SKM-1 treated with dmso at 0.1 percent for 144 hours (cell line): ENCODE measurements around the gene MCM7.

Experiments
- DNase-seq: peaks from one replicate; lab custom pipeline; 2025; ENCODE audit not compliant: unreplicated experiment; lab: John Stamatoyannopoulos, UW

MCM7 gene

DNA sequence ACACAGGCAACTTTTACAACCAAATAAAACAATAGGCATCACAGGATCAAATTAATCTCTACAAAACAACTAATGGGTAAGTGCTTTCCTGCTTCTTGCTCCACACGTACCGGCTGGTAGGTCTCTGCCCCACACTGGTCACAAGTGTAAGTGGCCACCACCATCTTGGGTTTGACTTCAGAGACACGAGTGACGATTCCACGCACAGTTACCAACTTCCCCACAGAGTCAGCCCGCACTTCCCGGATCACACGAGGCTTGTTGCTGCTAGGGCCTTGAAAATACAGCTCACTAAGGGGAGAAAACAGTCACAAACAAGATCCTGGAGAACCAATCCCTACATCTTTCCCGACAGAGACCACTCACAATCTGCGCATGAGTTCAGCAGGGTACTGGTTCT, 2.3 kb downstream of the MCM7 start:
- DNase-seq, result no peak

DNA sequence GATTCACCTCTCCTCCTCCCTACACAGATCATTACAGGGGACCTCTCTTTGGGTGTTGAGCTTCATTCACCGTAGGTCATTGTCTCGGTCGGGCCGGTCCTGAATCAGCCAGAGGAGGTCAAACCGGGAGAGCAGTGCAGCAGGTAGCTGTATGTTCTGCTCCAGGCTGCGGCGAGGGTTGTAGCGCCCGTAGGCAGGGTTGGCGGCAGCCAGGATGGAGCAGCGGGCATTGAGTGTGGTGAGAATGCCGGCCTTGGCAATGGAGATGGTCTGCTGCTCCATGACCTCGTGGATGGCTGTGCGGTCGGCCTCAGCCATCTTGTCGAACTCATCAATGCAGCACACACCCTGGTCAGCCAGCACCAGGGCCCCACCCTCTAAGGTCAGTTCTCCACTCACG, 5.5 kb downstream of the MCM7 start:
- no peak for DNase-seq

DNA sequence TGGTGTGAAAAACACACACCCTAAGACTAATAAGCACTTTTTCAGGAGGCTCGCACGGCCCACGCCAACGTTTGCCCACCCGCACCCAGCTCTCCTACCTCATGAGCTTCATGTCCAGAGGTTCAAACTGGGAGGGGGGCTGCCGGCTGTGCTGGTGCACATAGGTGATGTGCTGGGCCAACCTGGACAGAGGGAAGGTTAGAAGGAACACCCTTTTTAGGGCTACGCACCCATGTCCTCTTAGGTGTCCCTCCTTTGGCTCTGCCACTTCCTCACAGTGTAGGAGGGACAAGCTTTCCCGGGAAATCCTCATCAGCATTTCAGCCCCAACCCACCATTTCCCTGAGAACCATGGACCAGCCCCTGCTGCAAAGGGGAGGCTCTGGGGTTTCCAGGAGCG, 5.9 kb downstream of the MCM7 start:
- DNase-seq, result no peak

DNA sequence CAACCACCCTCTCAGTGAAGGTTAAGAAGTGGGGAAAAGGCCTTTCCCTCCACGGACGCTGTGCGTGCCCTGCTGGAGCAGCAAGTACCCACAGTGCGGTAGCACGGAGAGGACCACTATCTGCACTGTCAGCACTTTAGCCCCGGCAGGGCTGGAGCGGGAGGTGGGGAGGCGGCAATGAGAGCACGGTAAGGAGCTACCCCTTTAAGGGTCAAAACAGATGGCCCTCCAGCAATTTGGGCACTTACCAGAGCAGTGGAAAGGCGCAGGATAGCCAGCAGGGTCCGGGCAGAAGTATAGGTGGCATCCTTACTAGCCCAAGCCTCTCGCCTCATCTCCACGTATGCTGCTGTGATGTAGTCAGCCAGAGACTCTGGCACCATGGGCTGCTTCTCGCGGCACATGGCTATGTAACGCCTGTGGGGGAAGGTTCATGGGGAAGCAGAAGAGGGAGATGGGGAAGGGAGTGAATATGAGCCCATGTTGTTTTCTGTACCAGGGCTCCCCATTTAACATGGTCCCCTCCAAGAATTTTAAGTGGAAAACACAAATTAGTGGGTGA, 7.2 kb downstream of the MCM7 start:
- DNase-seq, result no peak

DNA sequence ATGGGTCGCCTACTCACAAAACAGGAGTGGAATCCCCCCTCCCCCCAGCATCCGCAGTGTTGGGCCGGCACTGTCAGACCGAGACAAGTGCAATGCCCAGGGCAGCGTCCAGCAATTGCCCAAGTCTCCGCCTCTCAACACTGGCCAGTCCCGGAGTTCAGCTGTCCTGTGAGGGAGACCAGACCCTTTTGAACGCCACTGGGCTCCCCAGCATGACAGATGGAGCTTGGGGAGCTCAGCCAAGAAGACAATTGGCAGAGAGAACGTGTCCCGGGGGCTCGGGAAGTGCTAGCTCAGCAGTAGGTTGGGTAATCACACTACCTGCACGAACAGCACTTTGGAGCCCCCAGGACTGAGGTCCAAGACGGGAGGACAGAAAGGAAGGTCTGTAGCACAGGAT, 7.7 kb downstream of the MCM7 start:
- no peak for DNase-seq

DNA sequence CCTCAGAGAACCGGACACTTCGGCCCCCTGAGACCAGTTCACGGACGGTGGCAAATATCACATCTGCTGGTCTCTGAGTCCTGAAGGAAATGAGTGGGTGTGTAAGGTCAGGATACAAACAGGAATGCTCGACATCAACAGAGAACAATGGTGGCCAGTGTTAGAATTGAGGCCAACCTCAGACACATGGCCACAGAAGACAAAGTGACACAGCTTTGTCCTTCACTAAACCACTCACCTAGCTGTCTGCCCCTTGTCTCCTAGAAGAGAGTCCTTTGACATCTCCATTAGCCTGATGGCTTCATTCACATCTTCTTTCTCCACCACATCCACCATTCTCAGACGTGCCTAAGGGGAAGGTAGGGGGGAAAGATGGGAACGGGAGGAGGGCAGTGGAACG, 8.1 kb downstream of the MCM7 start:
- no peak for DNase-seq

DNA sequence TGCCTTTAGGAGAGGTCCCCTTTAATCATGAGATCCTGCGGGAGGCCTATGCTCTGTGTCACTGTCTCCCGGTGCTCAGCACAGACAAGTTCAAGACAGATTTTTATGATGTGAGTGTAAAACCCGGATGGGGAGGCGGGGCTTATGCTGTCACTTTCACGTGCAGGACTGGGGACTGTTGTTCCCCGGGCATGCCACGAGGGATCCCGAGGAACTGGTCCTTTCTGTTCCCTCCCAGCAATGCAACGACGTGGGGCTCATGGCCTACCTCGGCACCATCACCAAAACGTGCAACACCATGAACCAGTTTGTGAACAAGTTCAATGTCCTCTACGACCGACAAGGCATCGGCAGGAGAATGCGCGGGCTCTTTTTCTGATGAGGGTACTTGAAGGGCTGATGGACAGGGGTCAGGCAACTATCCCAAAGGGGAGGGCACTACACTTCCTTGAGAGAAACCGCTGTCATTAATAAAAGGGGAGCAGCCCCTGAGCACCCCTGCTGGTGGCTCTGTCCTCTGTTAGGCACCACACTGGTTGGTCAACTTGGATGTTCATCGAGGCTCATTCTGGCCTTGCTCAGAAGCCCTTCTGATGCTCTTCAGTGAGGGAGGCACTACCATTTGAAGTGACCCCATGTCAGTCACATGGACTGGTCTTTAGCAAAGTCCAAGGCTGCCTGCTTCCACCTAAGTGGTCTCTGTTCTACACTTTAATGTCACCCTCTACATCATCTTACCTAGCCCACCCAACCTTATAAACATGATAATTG, 9.6 kb downstream of the MCM7 start:
- DNase-seq, result no peak

DNA sequence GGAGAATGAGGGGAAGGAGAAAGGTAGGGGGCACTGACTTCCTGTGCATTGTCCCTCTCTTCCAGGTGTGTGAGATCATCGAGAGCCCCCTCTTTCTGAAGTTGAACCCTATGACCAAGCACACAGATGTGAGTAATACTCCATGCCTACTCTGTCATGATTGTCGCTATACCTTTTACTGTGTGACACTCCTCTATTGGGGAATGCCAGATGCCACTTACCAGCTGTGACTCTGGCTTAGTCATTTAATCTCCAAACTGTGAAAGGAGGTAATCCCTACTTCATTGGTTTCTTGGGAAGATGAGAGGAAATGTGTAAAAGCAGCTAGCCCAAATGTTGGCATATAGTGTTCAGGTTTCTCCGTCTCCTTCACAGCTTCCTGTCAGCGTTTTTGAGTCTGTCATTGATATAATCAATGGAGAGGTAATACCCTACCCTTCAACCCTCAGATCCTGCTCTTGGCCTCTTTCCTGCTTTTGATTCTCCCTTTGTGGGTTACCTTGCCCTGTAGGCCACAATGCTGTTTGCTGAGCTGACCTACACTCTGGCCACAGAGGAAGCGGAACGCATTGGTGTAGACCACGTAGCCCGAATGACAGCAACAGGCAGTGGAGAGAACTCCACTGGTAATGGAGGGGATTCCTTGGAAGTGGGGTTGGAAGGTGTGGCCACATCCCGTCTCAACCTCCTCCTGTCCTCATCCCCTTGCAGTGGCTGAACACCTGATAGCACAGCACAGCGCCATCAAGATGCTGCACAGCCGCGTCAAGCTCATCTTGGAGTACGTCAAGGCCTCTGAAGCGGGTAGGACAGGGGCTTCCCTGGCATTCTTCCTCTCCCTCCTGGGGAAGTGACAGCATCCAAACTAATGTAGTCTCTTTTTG, 10.4 kb downstream of the MCM7 start:
- DNase-seq, result no peak

DNA sequence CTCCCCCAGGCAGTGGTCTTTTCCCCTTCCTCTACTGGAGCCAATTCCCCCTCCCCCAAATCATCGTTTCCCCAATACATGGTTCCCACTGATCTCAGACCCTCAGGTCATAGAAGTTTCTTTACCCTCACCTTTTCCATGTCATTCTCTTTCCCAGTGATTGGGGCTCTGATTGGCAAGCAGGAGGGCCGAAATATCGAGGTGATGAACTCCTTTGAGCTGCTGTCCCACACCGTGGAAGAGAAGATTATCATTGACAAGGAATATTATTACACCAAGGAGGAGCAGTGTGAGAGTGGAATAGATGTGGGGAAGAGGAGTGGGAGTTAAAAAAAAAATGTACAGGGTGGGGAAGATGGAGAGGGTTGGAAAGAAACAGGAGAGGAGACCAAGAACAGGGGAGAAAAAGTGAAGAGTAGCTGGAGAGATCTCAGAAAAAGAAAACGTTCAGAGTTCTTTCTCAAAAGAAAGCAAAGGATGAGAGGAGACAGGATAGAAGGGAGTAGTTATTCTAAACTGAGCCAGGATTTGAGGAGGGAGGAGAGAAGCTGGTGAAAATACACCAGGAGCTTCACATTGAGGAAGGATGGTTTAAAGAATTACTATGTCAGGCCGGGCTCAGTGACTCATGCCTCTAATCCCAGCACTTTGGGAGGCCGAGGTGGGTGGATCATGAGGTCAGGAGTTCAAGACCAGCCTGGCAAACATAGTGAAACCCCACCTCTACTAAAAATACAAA, 11.6 kb downstream of the MCM7 start:
- DNase-seq, result no peak

DNA sequence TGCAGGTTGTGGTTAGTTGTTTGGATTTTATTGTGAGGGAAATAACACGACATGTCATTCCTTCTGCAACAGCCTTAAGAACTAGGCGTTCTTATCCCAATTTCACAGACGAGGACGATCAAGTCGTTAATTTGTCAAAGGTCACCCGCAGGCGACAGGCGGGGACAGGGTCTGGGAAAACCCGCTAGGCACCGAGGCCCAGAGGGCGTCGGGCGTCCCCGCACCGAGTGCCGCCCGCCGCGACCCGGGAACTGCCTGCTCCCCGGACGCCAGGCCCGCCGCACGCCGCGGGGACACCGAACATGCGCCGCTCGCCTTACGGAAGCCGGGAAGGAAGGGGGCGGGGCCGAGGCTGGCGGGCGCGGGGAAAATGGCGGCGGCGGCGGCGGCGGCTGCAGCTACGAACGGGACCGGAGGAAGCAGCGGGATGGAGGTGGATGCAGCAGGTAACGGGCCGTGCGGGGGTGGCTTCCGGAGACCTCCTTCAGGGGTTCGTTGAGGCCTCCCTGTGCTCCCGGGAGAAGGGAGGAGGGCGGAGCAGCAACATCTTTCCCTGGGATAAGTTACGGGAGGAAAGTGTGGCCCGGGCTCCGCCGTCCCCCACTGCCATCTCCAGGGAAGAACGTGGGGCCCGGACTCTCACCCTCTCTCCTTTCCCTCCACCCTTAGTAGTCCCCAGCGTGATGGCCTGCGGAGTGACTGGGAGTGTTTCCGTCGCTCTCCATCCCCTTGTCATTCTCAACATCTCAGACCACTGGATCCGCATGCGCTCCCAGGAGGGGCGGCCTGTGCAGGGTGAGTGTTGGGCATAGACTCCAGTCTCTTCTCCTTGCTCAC, 12.4 kb downstream of the MCM7 start, which contains the start of gene COPS6:
TSS of gene COPS6 (plus strand) at position 349 of the 837 bp plus-strand sequence. CDS start at position 371, 22 bp downstream.
- peak; percentile 63 for DNase-seq

DNA sequence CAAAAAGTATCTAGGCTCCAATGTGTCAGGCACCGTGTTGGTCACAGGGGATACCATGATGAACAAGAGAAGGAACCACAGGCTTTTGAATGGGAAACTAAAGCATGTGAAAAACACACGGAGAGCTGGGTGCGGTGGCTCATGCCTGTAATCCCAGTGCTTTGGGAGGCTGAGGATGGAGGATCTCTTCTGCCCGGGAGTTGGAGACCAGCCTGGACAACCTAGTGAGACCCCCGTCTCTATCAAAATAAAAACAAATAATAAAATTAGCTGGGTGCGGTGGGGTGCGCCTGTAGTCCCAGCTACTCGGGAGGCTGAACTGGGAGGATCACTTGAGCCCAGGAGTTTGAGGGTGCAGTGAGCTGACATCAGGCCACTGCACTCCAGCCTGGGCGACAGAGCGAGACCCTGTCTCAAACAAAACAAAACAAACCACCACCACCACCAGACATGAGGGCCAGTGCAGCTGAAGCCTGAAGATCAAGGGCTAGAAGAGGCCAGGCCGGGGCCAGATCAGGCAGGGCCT, 13.0 kb downstream of the MCM7 start:
- DNase-seq, result no peak

DNA sequence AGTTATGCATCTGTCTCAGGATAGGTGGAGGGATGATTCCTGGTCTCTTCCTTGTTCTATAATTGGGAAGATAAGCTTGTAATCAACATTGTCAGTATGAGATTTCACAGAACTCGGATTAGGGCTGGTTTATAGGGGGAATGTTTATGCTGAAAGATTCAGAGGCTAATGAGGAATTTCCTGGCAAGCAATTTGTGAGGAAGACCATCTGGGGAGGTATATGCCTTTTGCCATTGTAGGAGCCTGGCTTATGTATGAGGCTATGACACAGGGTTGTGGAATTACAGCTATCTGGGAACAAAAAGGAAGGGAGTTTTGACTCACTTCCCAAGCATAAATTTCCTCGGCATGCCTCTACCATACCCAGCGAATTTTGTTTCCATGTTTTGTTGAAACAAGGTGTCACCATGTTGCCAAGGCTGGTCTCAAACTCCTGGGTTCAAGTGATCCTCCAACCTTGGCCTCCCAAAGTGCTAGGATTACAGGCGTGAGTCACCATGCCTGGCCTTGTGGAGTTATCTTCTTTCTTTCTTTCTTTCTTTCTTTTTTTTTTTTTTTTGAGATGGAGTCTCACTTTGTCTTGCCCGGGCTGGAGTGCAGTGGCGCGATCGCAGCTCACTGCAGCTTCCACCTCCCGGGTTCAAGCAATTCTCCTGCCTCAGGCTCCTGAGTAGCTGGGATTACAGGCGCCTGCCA, 14.0 kb downstream of the MCM7 start:
- no peak for DNase-seq

DNA sequence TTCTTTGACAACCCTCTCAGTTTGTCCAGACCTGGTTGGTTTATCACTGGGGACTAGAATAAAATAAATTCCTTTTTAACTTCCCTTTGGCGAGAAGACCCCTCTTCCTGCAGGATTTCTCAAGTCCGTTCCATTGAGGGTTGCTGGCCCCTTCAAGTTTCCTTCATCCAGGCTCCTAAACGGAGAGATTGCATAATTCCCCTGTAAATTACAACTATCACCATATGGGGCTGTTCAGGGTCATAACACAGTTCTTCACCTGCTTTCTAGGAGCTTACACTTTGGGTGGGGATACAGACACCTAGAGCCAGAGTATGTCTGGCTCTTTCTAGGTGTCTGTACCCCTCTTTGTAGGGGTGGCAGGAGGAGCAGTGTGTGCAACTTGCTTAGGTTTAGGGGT, 15.7 kb downstream of the MCM7 start:
- DNase-seq, result no peak

DNA sequence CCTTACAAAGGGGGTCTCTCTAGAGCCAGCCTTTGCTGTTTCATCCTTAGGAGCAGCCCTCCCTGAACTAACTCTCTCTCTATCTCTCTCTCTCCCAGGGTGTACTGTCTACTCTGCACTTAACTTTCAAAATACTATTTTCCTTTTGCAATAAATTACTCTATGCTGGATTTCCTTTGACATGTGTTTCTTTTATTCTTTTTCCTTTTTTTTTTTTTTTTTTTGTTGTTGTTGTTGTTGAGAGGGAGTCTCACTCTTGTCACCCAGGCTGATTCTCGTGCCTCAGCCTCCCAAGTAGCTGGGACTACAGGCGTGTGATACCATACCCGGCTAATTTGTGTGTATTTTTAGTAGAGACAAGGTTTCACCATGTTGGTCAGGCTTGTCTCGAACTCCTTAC, 18.2 kb downstream of the MCM7 start:
- DNase-seq, result no peak

DNA sequence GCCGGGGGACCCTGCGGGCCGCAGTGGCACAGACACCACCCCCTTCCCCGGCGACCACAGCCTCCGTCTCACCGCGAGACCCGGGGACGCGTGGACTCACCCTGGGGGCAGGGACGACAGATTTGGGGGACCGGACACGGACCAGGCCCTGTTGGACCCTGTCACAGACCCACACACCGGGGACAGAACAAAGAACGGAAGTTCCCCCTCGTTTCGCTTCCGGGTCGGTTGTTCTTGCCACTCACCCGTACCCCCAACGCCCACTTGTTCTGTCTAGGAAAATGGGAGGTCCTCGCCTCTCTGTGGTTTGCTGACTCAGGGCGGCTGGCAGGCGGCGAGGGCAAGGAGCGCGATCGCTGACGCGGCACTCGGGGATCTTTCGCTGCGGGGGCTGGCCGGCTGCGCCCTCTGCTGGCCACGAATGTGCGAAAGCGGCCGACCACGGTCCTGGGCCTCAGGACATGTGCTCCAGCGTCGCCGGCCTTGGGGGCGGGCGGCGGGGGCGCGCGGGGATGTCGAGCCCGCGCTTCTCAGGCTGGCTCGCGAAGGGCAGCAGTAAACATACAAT, 19.6 kb downstream of the MCM7 start, which contains the start of gene ZNF3:
TSS of gene ZNF3 (minus strand) at position 189 of the 568 bp plus-strand sequence. CDS start 4,366 bp downstream, outside the sequence.
- DNase-seq, result peak; percentile 97

DNA sequence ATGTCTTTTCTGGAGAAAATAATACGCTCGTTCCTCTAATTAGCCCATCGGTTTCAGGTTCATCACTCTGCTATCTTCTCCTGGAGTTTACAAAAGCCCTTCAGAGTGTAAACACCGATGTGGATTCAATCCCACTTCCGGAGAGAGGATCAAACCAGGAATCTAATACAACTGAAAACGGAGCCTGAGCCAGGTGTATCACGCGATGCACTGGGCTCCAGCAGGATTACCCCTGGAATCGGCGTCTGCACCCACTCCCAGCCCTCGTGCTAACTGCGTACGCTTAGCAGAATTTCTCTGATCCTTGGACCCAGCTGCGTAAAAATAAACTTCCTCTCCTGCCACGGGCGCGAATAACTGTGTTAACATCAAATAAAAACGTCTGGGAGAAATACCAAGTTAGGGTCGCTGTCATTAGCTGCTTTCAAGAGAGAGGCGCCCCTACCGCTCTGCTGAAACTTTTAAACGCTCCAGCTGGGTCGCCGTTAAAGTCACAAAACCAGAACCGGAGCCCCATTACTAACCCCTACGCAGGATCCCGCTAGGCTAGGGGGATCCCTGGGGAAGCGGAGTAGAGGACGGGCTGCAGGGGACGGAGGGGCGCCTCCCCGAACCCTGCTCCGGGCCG, 20.2 kb downstream of the MCM7 start:
- no peak for DNase-seq

DNA sequence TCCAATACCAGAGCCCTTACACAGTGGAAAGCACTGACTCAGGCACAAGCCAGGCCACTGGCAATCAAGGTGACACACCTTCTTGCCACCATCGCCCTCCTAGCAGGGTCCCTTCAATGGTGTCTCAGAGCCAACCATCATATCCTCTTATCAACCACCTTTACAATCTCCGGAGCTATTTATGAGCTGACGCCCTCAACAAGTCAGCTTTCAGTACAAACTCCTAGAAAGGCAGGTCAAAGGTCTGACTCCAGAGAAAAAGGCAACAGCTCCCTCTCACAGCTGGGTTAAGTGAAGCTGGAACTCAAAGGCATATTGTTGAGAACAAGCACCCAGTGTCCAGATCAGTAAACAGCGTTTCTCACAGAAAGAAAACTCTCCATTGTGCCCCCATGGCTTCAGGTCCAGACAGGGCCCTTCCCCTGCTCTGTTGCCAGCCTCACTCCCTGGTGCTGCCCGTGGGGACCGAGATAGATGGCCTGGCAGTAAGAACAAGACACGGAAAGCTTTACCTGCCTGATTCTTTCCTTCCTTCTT, 22.1 kb downstream of the MCM7 start:
- no peak for DNase-seq

DNA sequence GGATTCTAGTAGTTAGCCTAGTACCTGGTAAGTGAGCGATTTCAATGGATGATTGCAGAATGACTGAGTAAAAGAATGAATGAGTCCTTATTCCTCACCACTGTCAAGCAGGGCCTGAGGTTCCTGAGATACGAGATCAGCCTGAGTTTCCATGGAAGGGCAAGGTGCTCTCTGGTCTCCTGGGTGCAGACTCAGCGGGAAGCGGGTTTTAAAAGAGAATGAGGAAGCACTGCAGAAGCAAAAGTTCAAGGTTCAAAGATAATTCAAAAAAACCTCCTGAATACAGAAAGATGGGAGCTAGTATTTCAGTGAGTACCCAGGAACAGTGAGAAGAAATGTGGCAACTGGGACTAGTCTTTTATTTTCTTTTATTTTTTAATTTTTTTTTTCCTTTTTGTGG, 24.0 kb downstream of the MCM7 start:
- no peak for DNase-seq
